Putamen (tissue), 1 donor: ENCODE data around the gene KRT1.
"Not testable (repeated sequence)": the region's sequence is repeated elsewhere in the genome, so short reads cannot be mapped to it uniquely, and the experiment has no call there.

Experiments
- DNase-seq: peaks from one replicate; pipeline ENCODE4 v3.0.0-alpha.2; 2016; ENCODE audit warnings: low spot score

Gene KRT1

GRCh38 chr12:52680363-52680762 lies at the start of gene KRT1:
Gene KRT1, minus strand, starts transcription at chr12:52680407. Its CDS starts 59 bp downstream, at chr12:52680348.
- no peak for DNase-seq

DNA sequence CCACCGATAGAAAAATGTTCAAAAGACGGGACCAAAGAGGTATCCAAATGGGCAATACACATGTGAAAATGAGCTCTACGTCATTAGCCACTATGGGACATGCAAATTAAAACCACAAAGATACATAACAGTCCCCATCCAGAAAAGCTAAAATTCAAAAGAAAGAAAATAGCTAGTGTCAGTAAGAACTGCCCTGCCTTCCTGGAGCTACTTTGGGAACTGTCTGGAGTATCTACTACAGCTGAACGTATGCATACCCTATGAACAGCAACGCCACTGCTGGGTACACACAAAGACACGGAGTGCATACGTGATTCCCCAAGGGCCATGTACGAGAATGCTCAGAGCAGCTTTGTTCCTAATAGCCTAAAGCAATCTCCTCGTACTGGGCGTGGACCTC lies 48.9 kb upstream of the KRT1 start:
- no peak for DNase-seq

GRCh38 chr12:52728374-52728773 lies 48.2 kb upstream of the KRT1 start:
- no peak for DNase-seq

GRCh38 chr12:52727037-52727436 lies 46.8 kb upstream of the KRT1 start:
- DNase-seq: no peak

DNA sequence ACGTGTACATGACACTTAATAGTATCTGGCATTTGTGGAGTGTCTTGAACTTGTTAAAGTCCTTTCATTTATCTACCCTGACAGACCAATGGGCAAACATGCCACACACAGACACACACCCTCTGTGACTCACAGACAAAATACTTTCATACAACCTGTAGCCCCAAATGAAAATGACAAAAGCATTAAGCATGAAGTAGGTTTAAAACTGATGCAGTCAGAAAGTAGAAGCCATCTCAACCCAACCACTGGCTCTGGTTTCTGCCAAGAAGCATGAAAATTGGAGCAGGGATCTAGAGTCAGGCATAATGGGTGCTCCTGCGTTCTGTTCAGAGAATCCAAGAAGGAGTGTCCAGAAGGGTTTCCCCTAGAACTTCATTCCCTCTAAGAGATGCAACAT lies 46.2 kb upstream of the KRT1 start:
- no peak for DNase-seq

GRCh38 chr12:52724384-52724783 lies 44.2 kb upstream of the KRT1 start:
- no peak for DNase-seq

GRCh38 chr12:52722680-52723079 lies 42.5 kb upstream of the KRT1 start:
- DNase-seq: no peak

GRCh38 chr12:52721838-52722470 lies 41.7 kb upstream of the KRT1 start:
- no peak for DNase-seq

DNA sequence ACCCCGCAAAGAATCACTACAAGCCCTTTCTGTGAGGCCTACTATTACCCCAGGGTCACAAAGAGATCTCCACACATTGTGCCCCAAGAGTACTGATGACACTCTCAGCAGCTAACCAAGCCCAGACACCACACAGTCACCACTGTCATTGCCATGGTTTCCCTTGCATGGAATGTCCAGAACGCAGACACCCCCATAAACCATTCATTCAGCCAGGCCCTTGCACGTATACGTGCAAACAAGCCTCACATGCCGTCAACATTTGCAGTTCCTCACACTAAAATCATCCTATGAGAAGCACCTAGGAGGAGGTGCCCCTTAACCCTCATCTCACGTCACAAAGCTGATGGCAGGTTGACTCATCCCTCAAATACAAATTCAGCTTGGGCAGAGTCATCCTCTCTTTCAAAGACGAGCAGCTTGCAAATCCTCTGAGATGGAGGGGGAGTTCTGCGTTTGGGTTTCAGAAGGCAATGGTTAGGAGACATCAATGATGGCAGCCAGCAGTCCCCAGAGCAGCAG lies 40.2 kb upstream of the KRT1 start:
- DNase-seq: no peak

DNA sequence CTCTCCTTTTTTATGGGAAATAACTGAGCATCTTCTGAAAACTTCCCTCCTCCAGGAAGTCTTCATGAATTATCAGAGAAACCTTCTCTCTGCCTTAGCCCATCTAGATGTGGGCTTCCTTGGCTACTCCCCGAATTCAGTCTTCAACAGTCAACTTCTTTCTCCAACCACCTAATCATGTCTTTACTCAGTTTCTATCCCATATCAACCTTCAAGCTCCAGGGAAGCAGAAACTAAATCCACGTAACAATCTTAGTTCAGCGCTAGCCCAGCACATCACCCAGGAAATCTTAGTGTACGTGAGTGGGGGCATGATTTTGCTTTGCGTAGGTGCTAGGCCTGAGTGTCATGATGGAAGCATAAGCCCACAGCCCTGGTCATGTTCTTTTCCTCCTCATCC lies 35.9 kb upstream of the KRT1 start:
- no peak for DNase-seq

GRCh38 chr12:52715416-52715815 lies 35.2 kb upstream of the KRT1 start:
- no peak for DNase-seq

GRCh38 chr12:52714887-52715281 lies 34.7 kb upstream of the KRT1 start:
- DNase-seq: no peak

GRCh38 chr12:52713960-52714886 lies 34.0 kb upstream of the KRT1 start:
- DNase-seq: no peak

GRCh38 chr12:52712122-52712521 lies 31.9 kb upstream of the KRT1 start:
- not testable (repeated sequence) for DNase-seq

- DNase-seq: no peak
These were observed 30.5 kb upstream of the KRT1 start for GRCh38 chr12:52710730-52711129.

GRCh38 chr12:52708010-52708409 lies 27.8 kb upstream of the KRT1 start:
- DNase-seq: no peak

DNA sequence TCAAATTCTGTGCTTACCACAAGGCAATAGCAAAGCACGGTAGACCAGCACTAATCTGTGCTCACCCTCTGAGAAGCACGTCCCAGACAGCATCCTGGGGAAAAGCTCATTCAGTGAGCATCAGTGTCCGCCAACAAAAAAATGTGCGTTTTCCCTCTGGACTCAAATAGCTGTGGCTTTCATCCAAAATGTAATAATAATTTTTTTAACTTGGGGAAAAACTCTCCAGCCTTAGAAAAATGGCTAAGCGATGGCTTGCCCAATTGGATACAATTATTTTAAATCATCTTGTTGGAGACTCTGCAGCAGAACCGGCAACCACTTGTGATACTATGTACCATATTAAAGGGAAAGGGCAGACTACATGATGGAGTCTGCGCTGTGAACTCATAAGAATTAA lies 24.3 kb upstream of the KRT1 start:
- no peak for DNase-seq

DNA sequence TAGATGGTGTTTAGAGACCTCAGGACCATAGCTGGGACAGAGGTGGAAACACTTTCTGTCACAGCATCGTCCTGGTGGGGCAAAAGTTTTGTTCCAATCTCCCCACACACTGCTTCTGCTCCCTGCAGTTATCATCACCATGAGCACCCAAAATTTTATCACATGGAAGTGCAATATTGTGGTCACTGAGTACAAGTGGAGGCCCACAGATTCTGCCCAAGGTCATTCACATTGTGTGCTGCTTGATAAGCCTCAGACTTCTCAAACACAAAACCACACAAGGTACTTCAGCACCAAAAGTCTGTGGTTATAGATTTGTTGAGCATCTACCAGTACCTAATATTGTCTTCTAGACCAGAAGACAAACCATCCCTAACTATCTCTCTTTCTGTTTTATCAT lies 23.7 kb upstream of the KRT1 start:
- no peak for DNase-seq

DNA sequence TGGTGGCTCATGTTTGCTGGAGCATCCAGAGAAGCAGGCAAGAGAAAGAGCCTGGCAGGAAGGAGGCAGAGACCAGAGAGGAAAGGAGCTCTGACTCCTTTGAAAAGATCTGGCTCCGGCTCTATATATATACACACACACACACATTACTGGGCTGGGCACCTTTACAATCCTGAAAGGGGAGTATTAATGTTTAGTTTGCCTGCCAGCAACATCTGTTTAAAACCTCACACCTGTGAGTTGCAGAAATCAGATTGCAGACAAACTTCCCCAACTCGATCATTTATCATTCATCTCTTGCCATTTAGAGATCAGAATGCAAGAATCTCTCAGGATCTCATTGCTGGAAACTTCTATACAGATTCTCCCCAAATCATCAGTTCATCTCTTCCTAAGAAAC lies 23.2 kb upstream of the KRT1 start, which contains the start of gene KRT77:
TSS of gene KRT77 (minus strand) at position 101 of the 400 bp plus-strand sequence. CDS start at position 11, 90 bp downstream.
- DNase-seq: no peak

DNA sequence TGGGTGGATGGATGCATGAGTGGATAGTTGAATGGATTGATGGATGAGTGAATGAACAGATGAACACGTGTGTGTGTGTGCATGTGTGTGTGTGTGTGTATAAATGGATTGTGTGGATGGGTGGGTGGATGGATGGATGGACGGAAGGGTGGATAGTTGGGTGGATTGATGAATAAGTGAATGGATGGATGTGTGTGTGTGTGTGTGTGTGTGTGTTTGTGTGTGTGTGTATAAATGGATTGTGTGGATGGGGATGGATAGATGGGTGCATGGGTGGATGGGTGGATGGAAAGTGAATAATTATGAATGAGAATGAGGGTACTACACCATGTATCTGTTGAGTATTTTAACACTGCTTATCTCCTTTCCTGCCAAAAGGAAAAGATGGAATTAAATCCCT lies 22.1 kb upstream of the KRT1 start:
- DNase-seq: no peak

- DNase-seq: no peak
These were observed 21.1 kb upstream of the KRT1 start for GRCh38 chr12:52701281-52701680.

GRCh38 chr12:52699960-52700359 lies 19.8 kb upstream of the KRT1 start:
- no peak for DNase-seq

GRCh38 chr12:52699373-52699772 lies 19.2 kb upstream of the KRT1 start:
- no peak for DNase-seq
